ENCODE results near the gene KCNG2.

KCNG2 gene

GRCh38 chr18:79789901-79790890 lies 7.5 kb upstream of the KCNG2 start:
- no peak for TF ChIP-seq CTCF (conservative IDR thresholded peaks at IDR 0.05; ENCODE audit: low read depth, low read length)
- DNase-seq (ENCODE audit: low read depth) = no peak
- no peak overlapping the region for H3K4me3 ChIP-seq (ENCODE audit: low read length)

GRCh38 chr18:79790996-79791972 lies 6.5 kb upstream of the KCNG2 start:
- TF ChIP-seq CTCF (conservative IDR thresholded peaks at IDR 0.05; ENCODE audit: low read depth, low read length) = peak; percentile 5
- H3K4me3 ChIP-seq (ENCODE audit: low read length) = no peak overlapping the region
- peak; percentile 21 for DNase-seq (ENCODE audit: low read depth)

- no peak for DNase-seq (ENCODE audit: low read depth)
- no peak overlapping the region for H3K4me3 ChIP-seq (ENCODE audit: low read length)
- TF ChIP-seq CTCF (conservative IDR thresholded peaks at IDR 0.05; ENCODE audit: low read depth, low read length) = no peak
These were observed 5.4 kb upstream of the KCNG2 start for GRCh38 chr18:79792096-79792987.

- DNase-seq (ENCODE audit: low read depth) = no peak
- no peak overlapping the region for H3K4me3 ChIP-seq (ENCODE audit: low read length)
- TF ChIP-seq CTCF (conservative IDR thresholded peaks at IDR 0.05; ENCODE audit: low read depth, low read length) = no peak
These were observed 4.8 kb upstream of the KCNG2 start for GRCh38 chr18:79792988-79793355.

- no peak for TF ChIP-seq CTCF (conservative IDR thresholded peaks at IDR 0.05; ENCODE audit: low read depth, low read length)
- DNase-seq (ENCODE audit: low read depth) = no peak
- no peak overlapping the region for H3K4me3 ChIP-seq (ENCODE audit: low read length)
These were observed 2.9 kb upstream of the KCNG2 start for GRCh38 chr18:79794846-79795245.

GRCh38 chr18:79795446-79795845 lies 2.3 kb upstream of the KCNG2 start:
- no peak for DNase-seq (ENCODE audit: low read depth)
- TF ChIP-seq CTCF (conservative IDR thresholded peaks at IDR 0.05; ENCODE audit: low read depth, low read length) = no peak
- H3K4me3 ChIP-seq (ENCODE audit: low read length) = no peak overlapping the region

Data from retinal pigment epithelial cell (primary cell).